GM19043 (cell line): Measurements from ENCODE around the gene ITGB1BP2.
"Not testable (repeated sequence)": the region's sequence is repeated elsewhere in the genome, so short reads cannot be mapped to it uniquely, and the experiment has no call there.

Experiments used
- ATAC-seq: cut with Tn5 transposase; IDR thresholded peaks from one replicate; pipeline ENCODE4 v1.9.1; 2021; ENCODE audit warnings: low read depth; ENCODE audit not compliant: unreplicated experiment

The ITGB1BP2 gene

GRCh38 chrX:71301195-71301924 is at the start of gene ITGB1BP2:
ITGB1BP2 (plus strand) TSS chrX:71301750; CDS start chrX:71301807, 57 bp downstream.
- no peak for ATAC-seq

GRCh38 chrX:71252221-71252620 is 49.3 kb upstream of the ITGB1BP2 start:
- no peak for ATAC-seq

- no peak for ATAC-seq
Measured at GRCh38 chrX:71253253-71254091, 48.1 kb upstream of the ITGB1BP2 start.

GRCh38 chrX:71254092-71254963 is 47.2 kb upstream of the ITGB1BP2 start, which contains the start of gene ZMYM3:
ZMYM3 (minus strand) TSS chrX:71254140; CDS start chrX:71253255, 885 bp downstream.
- ATAC-seq = peak; percentile 82

- ATAC-seq = no peak
Measured at GRCh38 chrX:71256051-71256450, 45.5 kb upstream of the ITGB1BP2 start.

GRCh38 chrX:71256856-71257255 is 44.7 kb upstream of the ITGB1BP2 start:
- ATAC-seq = no peak

- ATAC-seq = not testable (repeated sequence)
Measured at GRCh38 chrX:71268624-71269023, 32.9 kb upstream of the ITGB1BP2 start.

GRCh38 chrX:71269801-71270395 is 31.7 kb upstream of the ITGB1BP2 start:
- no peak for ATAC-seq

- not testable (repeated sequence) for ATAC-seq
Measured at GRCh38 chrX:71272313-71272712, 29.2 kb upstream of the ITGB1BP2 start.

- not testable (repeated sequence) for ATAC-seq
Measured at GRCh38 chrX:71281300-71281699, 20.2 kb upstream of the ITGB1BP2 start.

- ATAC-seq = peak; percentile 7
Measured at GRCh38 chrX:71282514-71283402, 18.8 kb upstream of the ITGB1BP2 start.

GRCh38 chrX:71283403-71284143 is 18.0 kb upstream of the ITGB1BP2 start, which contains the start of gene NONO:
NONO (plus strand) TSS chrX:71283635; CDS start chrX:71290638, 7,003 bp downstream.
- peak; percentile 83 for ATAC-seq

- no peak for ATAC-seq
Measured at GRCh38 chrX:71285929-71286328, 15.6 kb upstream of the ITGB1BP2 start.

GRCh38 chrX:71291381-71291780 is 10.2 kb upstream of the ITGB1BP2 start:
- no peak for ATAC-seq

GRCh38 chrX:71292669-71293365 is 8.7 kb upstream of the ITGB1BP2 start:
- no peak for ATAC-seq

- ATAC-seq = no peak
Measured at GRCh38 chrX:71296806-71297205, 4.7 kb upstream of the ITGB1BP2 start.

- no peak for ATAC-seq
Measured at GRCh38 chrX:71298119-71298518, 3.4 kb upstream of the ITGB1BP2 start.

- ATAC-seq = not testable (repeated sequence)
Measured at GRCh38 chrX:71300064-71300463, 1.5 kb upstream of the ITGB1BP2 start.
